Stomach (tissue), 4 donors: ENCODE measurements around the gene SESTD1.

Source experiments
- EP300 ChIP-seq: sonication (generic); formaldehyde crosslinking; IDR thresholded peaks from one replicate; pipeline ENCODE4 v1.6.1; 2017; ENCODE audit warnings: antibody characterized with exemption
- POLR2A ChIP-seq, 4 donors: fragments of 450-650 bp; IDR thresholded peaks; one replicate each; pipeline ENCODE4 v1.6.1; 2016; ENCODE audit warnings: antibody characterized with exemption in 4 of 4, control low read depth in 2 of 4, mild to moderate bottlenecking in 1 of 4, moderate library complexity in 1 of 4

DNA sequence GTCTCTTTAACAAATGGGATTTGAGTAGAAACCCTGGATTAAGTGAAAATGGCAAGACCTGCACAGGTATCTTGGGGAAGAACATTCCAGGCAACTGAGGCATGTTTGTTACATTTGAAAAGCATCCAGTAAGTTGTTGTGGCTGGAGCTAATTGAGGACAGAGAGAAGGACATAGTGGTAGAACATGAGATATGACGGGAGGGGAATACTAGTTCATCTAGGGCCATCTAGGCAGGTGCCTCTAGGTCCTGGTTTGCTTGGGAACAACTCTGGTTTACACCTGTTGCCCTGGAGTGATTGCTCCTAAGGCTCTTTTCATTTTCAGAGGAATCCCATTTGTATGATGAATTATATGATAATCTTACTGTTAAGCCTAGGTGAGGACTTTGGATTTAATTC lies 194.9 kb downstream of the SESTD1 start:
- TF ChIP-seq EP300, result no peak
- TF ChIP-seq POLR2A (IDR thresholded peaks at IDR 0.05), result no peak
